Activated CD4-positive, alpha-beta T cell treated with anti-CD3 and anti-CD28 coated beads, Interleukin-2, amount 10 ng/mL, durations not matched to agents 7 days and 5 days (primary cell): Measurements from ENCODE around the gene SEC23IP. TPM values are rescaled to one million over a fixed set of nuclear protein-coding genes. Genes with fewer than 3 reads are reported as not detected.

Experiments
- CTCF ChIA-PET: fragments of 350-600 bp; sonication (Branson Sonifier 250); formaldehyde crosslinking; loops from one replicate; lab custom pipeline; 2021; ENCODE audit warnings: antibody characterized with exemption; lab: Charles Lee
- POLR2A ChIA-PET: fragments of 350-600 bp; sonication (Branson Sonifier 250); formaldehyde crosslinking; loops from one replicate; lab custom pipeline; 2021; ENCODE audit warnings: antibody characterized with exemption; lab: Charles Lee
- DNase-seq: peaks from one replicate; pipeline ENCODE4 v3.0.0-alpha.2; 2020
- H3K27ac Mint-ChIP-seq: one replicate; pipeline ENCODE4 v1.8.0; 2021; ENCODE audit warnings: mild to moderate bottlenecking, moderate library complexity, mixed read lengths
- H3K27me3 Mint-ChIP-seq: one replicate; pipeline ENCODE4 v1.8.0; 2021; ENCODE audit warnings: mixed read lengths
- H3K36me3 Mint-ChIP-seq: one replicate; pipeline ENCODE4 v1.8.0; 2021; ENCODE audit warnings: low read depth, mixed read lengths
- H3K4me1 Mint-ChIP-seq: one replicate; pipeline ENCODE4 v1.8.0; 2021; ENCODE audit warnings: mixed read lengths
- H3K4me3 Mint-ChIP-seq: one replicate; pipeline ENCODE4 v1.8.0; 2021; ENCODE audit warnings: mild to moderate bottlenecking, moderate library complexity, mixed read lengths
- H3K9me3 Mint-ChIP-seq: one replicate; pipeline ENCODE4 v1.8.0; 2021; ENCODE audit warnings: mixed read lengths
- total RNA-seq, 2 experiments: library from RNA; stranded (reverse); gene quantifications; one replicate each; pipeline ENCODE4 v1.2.3, GENCODE V29; 2021

SEC23IP gene
- total RNA-seq, 2 experiments from 2014 or later: 61.6 to 73.0 TPM

DNA sequence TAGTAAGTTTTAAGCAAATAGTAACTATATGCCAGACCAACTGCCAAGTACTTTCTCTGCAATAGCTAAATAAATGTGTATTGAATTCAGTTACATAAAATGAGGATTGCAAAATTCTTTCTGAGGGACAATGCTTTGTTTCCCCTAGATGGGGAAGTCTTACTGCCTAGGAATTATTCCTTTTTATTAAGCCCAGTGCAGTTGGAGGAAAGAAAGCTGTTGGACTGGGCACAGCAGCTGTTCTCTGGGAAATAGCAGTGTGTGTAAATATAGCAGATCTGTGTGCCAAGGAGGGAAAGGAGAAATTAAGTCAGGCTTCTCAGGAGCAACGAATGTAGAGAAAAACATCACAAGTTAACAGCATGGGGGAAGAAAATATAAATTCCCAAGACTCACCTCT is 77.1 kb downstream of the SEC23IP start:
- ChIA-PET CTCF (interaction anchor here (1.0 kb wide), 1 partner anchor 22 kb away, joined by 4 read pairs; no protein-coding TSS in a partner anchor), POLR2A (no interaction called here)
- H3K4me3 Mint-ChIP-seq: no peak overlapping the region

GRCh38 chr10:119970107-119970506 is 77.6 kb downstream of the SEC23IP start:
- Mint-ChIP-seq H3K27me3 (peaks cover 17% of the 10 kb centered on the region), H3K9me3 (peaks cover 14% of the 10 kb centered on the region), H3K36me3 (no peaks in the 10 kb centered on the region), H3K4me3 (no peak overlapping the region), H3K27ac (no peak overlapping the region), H3K4me1 (no peaks in the 10 kb centered on the region)
- POLR2A ChIA-PET: no interaction called here
- DNase-seq: no peak
- CTCF ChIA-PET: interaction anchor here (1.0 kb wide), 1 partner anchor 21 kb away, joined by 4 read pairs; no protein-coding TSS in a partner anchor

More for the DNA sequence above, 77.1 kb downstream of the SEC23IP start:
- H3K9me3 Mint-ChIP-seq: peaks cover 14% of the 10 kb centered on the region
- no peaks in the 10 kb centered on the region for H3K4me1 Mint-ChIP-seq
- no peaks in the 10 kb centered on the region for H3K36me3 Mint-ChIP-seq
- peaks cover 20% of the 10 kb centered on the region for H3K27me3 Mint-ChIP-seq
- DNase-seq: no peak
- H3K27ac Mint-ChIP-seq: no peak overlapping the region

DNA sequence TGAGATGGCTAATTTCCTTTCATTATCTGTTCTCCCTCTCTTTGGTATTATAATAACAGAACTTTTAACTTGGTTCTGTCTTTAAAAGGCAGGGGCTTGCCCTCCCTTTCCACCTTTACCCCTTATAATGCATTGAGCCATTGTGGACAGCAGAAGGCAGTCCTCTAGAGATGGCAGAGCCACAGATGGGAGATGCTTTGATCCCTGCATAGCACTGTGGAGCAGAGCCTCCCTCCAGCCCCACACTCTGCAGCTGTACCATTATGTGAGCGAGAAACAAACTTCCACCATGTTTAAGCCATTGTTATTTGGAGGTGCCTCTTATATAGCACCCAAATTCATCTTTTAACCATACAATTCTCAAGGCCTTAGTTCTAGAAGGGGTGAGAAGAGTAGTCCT is 78.4 kb downstream of the SEC23IP start:
- no peak overlapping the region for H3K4me3 Mint-ChIP-seq
- H3K9me3 Mint-ChIP-seq: peaks cover 14% of the 10 kb centered on the region
- no peak overlapping the region for H3K27ac Mint-ChIP-seq
- CTCF ChIA-PET: no interaction called here
- H3K4me1 Mint-ChIP-seq: no peaks in the 10 kb centered on the region
- peaks cover 17% of the 10 kb centered on the region for H3K27me3 Mint-ChIP-seq
- H3K36me3 Mint-ChIP-seq: no peaks in the 10 kb centered on the region
- no peak for DNase-seq
- POLR2A ChIA-PET: no interaction called here

DNA sequence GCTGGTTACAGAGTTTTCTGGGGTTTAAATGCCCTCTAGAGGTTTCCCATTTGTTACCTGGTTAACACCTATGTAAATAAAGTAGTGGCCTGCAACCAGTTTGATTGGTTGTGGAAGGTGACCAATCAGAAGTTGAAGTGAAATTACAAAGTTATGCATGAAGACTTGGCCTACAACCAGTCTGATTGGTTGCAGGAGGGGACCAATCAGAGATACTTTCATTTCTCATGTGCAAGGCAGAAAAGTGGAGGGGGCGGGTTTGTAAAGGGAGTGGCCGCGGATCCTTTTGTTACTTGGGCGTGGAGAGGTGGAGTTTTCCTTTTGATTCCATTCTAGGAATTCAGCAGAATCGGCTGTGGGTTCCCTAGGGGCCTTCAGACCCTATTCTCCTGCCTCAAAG is 80.8 kb downstream of the SEC23IP start:
- H3K4me3 Mint-ChIP-seq: no peak overlapping the region
- H3K27me3 Mint-ChIP-seq: peaks cover 9% of the 10 kb centered on the region
- no peaks in the 10 kb centered on the region for H3K4me1 Mint-ChIP-seq
- ChIA-PET POLR2A (no interaction called here), CTCF (no interaction called here)
- no peak for DNase-seq
- no peaks in the 10 kb centered on the region for H3K9me3 Mint-ChIP-seq
- H3K27ac Mint-ChIP-seq: no peak overlapping the region
- H3K36me3 Mint-ChIP-seq: no peaks in the 10 kb centered on the region

- H3K27ac Mint-ChIP-seq: no peak overlapping the region
- no peak overlapping the region for H3K4me3 Mint-ChIP-seq
- no peaks in the 10 kb centered on the region for H3K4me1 Mint-ChIP-seq
- peaks cover 9% of the 10 kb centered on the region for H3K27me3 Mint-ChIP-seq
- no peaks in the 10 kb centered on the region for H3K9me3 Mint-ChIP-seq
- H3K36me3 Mint-ChIP-seq: no peaks in the 10 kb centered on the region
- ChIA-PET CTCF (no interaction called here), POLR2A (no interaction called here)
- DNase-seq: no peak
Observed at GRCh38 chr10:119976421-119976820, 83.9 kb downstream of the SEC23IP start.

DNA sequence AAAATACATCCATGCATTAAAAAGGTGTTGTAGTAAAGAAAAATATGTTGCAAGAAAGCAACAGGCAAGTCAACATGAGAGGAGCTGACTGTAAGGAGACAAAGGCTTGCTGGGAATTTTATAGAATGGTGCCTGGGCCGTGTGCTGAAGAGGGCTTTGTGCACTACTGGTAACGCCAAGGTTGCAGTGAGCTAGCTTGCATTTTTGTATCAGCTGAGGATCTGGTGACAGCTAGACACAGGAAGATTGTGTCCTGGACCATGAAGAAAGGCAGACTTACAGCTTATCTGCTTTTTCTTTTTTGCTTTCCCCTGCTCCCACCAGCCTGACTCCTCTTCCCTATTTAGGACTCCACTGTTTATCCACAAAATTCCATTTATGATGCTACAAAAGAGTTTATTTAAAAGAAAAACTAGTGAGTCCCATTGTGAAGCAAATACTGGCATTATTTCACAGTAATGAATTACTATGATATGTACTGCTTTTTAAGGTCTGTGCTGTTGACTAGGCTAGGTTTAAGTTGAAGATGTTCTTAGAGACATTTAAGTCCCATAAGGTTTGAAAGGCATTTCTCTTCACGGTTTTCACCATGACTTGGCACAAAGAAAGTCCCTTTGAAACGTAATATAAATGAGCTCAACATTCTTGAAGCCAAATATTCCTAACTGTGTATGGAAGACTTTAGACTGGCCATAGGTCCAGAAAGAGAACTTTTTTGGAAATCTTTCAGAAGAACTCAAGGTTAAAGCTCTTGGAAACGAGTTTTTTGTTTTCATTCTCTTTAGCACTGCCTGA is 88.6 kb downstream of the SEC23IP start:
- Mint-ChIP-seq H3K27ac (no peak overlapping the region), H3K4me3 (no peak overlapping the region), H3K27me3 (peaks cover 12% of the 10 kb centered on the region), H3K9me3 (no peaks in the 10 kb centered on the region), H3K4me1 (no peaks in the 10 kb centered on the region), H3K36me3 (no peaks in the 10 kb centered on the region)
- CTCF ChIA-PET: no interaction called here
- POLR2A ChIA-PET: no interaction called here
- no peak for DNase-seq

GRCh38 chr10:119981826-119982225 is 89.3 kb downstream of the SEC23IP start:
- ChIA-PET POLR2A (no interaction called here), CTCF (no interaction called here)
- Mint-ChIP-seq H3K27me3 (peaks cover 15% of the 10 kb centered on the region), H3K9me3 (no peaks in the 10 kb centered on the region), H3K36me3 (no peaks in the 10 kb centered on the region), H3K4me1 (no peaks in the 10 kb centered on the region), H3K4me3 (no peak overlapping the region), H3K27ac (no peak overlapping the region)
- DNase-seq: no peak

DNA sequence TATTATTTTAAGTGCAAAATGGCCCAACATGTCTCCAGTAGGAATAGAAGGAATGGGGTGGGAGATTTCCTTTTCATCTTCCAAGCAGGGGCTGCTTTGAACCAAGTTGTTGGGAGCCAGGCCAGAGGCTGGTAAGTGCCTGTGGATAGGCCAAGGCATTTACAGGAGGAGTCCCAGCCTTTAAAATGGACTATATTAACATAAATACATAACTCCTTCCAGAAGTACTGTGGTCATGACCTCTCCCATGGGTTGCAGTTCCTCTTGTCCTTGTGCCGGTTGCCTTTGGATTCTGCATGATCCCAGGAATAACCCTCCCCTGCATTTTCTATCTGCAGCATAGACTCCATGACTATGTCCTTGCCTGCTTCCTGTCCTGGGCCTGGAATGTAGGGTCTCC is 95.8 kb downstream of the SEC23IP start:
- CTCF ChIA-PET: no interaction called here
- Mint-ChIP-seq H3K27ac (no peak overlapping the region), H3K9me3 (no peaks in the 10 kb centered on the region), H3K27me3 (peaks cover 17% of the 10 kb centered on the region), H3K36me3 (no peaks in the 10 kb centered on the region), H3K4me3 (no peak overlapping the region), H3K4me1 (no peaks in the 10 kb centered on the region)
- DNase-seq: no peak
- POLR2A ChIA-PET: no interaction called here

- no peak for DNase-seq
- Mint-ChIP-seq H3K27me3 (peaks cover 25% of the 10 kb centered on the region), H3K27ac (no peak overlapping the region), H3K4me3 (no peak overlapping the region), H3K36me3 (no peaks in the 10 kb centered on the region), H3K4me1 (no peaks in the 10 kb centered on the region), H3K9me3 (no peaks in the 10 kb centered on the region)
- ChIA-PET CTCF (no interaction called here), POLR2A (no interaction called here)
Observed at GRCh38 chr10:119989966-119990365, 97.4 kb downstream of the SEC23IP start.

- H3K27ac Mint-ChIP-seq: no peak overlapping the region
- no peaks in the 10 kb centered on the region for H3K36me3 Mint-ChIP-seq
- ChIA-PET POLR2A (no interaction called here), CTCF (interaction anchor here (0.9 to 1.0 kb wide), 2 partner anchors 16 to 21 kb away, joined by 3 to 4 read pairs; no protein-coding TSS in a partner anchor)
- H3K4me3 Mint-ChIP-seq: no peak overlapping the region
- no peaks in the 10 kb centered on the region for H3K4me1 Mint-ChIP-seq
- H3K9me3 Mint-ChIP-seq: peaks cover 6% of the 10 kb centered on the region
- no peak for DNase-seq
- peaks cover 30% of the 10 kb centered on the region for H3K27me3 Mint-ChIP-seq
Observed at GRCh38 chr10:119991066-119991465, 98.5 kb downstream of the SEC23IP start.

DNA sequence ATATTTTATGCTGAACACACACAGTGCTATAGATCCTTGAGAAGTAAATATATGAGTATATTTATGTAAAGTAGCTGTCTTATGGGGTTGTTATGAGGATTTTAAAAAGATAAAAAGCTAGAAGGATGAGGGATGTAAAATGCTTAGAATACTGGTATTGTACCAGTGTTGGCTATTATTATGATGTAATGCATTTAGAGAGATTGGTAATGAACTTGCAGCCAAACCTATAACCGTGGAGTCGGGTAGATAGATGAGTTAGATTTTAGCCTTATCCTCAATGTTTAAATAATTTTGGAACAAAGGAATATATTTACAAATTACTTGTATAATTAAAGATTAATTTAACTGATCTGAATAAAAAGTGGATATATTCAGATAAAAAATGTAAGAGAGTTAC is 99.3 kb downstream of the SEC23IP start:
- ChIA-PET CTCF (interaction anchor here (1.0 kb wide), 1 partner anchor 22 kb away, joined by 4 read pairs; no protein-coding TSS in a partner anchor), POLR2A (no interaction called here)
- DNase-seq: no peak
- Mint-ChIP-seq H3K4me3 (no peak overlapping the region), H3K4me1 (no peaks in the 10 kb centered on the region), H3K36me3 (no peaks in the 10 kb centered on the region), H3K27me3 (peaks cover 33% of the 10 kb centered on the region), H3K9me3 (peaks cover 11% of the 10 kb centered on the region), H3K27ac (no peak overlapping the region)
